Kasumi-1 (cell line): Measurements from ENCODE around the gene ARL6IP4.

ENCODE experiments used
- DNase-seq, 2 experiments: peaks; one replicate each; lab custom pipeline; 2025; lab: John Stamatoyannopoulos, UW

ARL6IP4 gene

GRCh38 chr12:122958198-122958888 lies 22.1 kb upstream of the ARL6IP4 start:
- DNase-seq: no peak

GRCh38 chr12:122959566-122960192 lies 20.8 kb upstream of the ARL6IP4 start:
- no peak for DNase-seq

- no peak for DNase-seq
These were observed 20.3 kb upstream of the ARL6IP4 start for GRCh38 chr12:122960193-122960569.

GRCh38 chr12:122961531-122962329 lies 18.8 kb upstream of the ARL6IP4 start:
- no peak for DNase-seq

GRCh38 chr12:122963941-122964265 lies 16.6 kb upstream of the ARL6IP4 start:
- no peak for DNase-seq

GRCh38 chr12:122964439-122965257 lies 15.8 kb upstream of the ARL6IP4 start:
- DNase-seq: no peak

- no peak for DNase-seq
These were observed 15.1 kb upstream of the ARL6IP4 start for GRCh38 chr12:122965321-122965751.

- DNase-seq: peak; percentile 89 to 90
These were observed 14.4 kb upstream of the ARL6IP4 start, which contains the start of gene ABCB9 for GRCh38 chr12:122965851-122966742. Gene ABCB9, minus strand, starts transcription at chr12:122966463. Its CDS starts 6,228 bp downstream, at chr12:122960235.

GRCh38 chr12:122966743-122967550 lies 13.5 kb upstream of the ARL6IP4 start:
- no peak for DNase-seq

- DNase-seq: no peak
These were observed 12.4 kb upstream of the ARL6IP4 start for GRCh38 chr12:122968104-122968503.

GRCh38 chr12:122969676-122970075 lies 10.8 kb upstream of the ARL6IP4 start:
- no peak for DNase-seq

- peak; percentile 97 for DNase-seq
These were observed 6.1 kb upstream of the ARL6IP4 start for GRCh38 chr12:122974274-122974891.

GRCh38 chr12:122974892-122975789 lies 5.3 kb upstream of the ARL6IP4 start, which contains the start of gene OGFOD2:
Gene OGFOD2, plus strand, starts transcription at chr12:122975244. Its CDS starts 8 bp downstream, at chr12:122975252.
- peak; percentile 92 to 94 for DNase-seq

GRCh38 chr12:122975790-122976647 lies 4.5 kb upstream of the ARL6IP4 start:
- DNase-seq: peak in 1 of 2 experiments; percentile 17

- DNase-seq: no peak
These were observed 3.9 kb upstream of the ARL6IP4 start for GRCh38 chr12:122976648-122976975.

- no peak for DNase-seq
These were observed 3.3 kb upstream of the ARL6IP4 start for GRCh38 chr12:122977153-122977552.

GRCh38 chr12:122977655-122978392 lies 2.7 kb upstream of the ARL6IP4 start:
- DNase-seq: no peak
